Prostate gland (tissue), 2 donors: ENCODE results near the gene TTLL6. TPM values are rescaled to one million over a fixed set of nuclear protein-coding genes. Genes with fewer than 3 reads are reported as not detected.

ENCODE experiments used
- DNase-seq: peaks from one replicate; pipeline ENCODE4 v3.0.0-alpha.2; 2019; ENCODE audit warnings: low spot score
- H3K27ac ChIP-seq, 2 donors: fragments of 200-600 bp; sonication (generic); 2 replicates each; pipeline ENCODE4 v1.5.1; 2017 to 2019
- H3K27me3 ChIP-seq: fragments of 200-600 bp; sonication (generic); replicated peaks from 2 replicates; pipeline ENCODE4 v1.5.1; 2019; ENCODE audit not compliant: insufficient read depth
- H3K36me3 ChIP-seq, 2 donors: fragments of 200-600 bp; sonication (generic); 1 replicate in 1 of 2; 2 replicates in 1 of 2; pipeline versions ENCODE4 v1.5.1 to v1.8.1; 2017 to 2019
- H3K4me1 ChIP-seq: fragments of 200-600 bp; sonication (generic); replicated peaks from 2 replicates; pipeline ENCODE4 v1.5.1; 2019
- H3K4me3 ChIP-seq, 2 donors: fragments of 200-600 bp; sonication (generic); 2 replicates each; pipeline ENCODE4 v1.5.1; 2017 to 2019
- H3K9me3 ChIP-seq: fragments of 200-600 bp; sonication (generic); 2 replicates; pipeline ENCODE4 v1.5.1; 2017
- POLR2A ChIP-seq: fragments of 450-650 bp; IDR thresholded peaks from one replicate; pipeline ENCODE4 v1.6.1; 2016; ENCODE audit warnings: antibody characterized with exemption, mild to moderate bottlenecking
- POLR2AphosphoS5 ChIP-seq: sonication (generic); formaldehyde crosslinking; IDR thresholded peaks from one replicate; pipeline ENCODE4 v1.6.1; 2017; ENCODE audit warnings: antibody characterized with exemption
- WGBS: methylation state at CpG from one replicate; pipeline ENCODE4 v1.1.5; 2018; 5-methylcytosine and 5-hydroxymethylcytosine counted together
- intact Hi-C: fragments of 100-400 bp; cut with DNase I; formaldehyde crosslinking; loops from one replicate; pipeline ENCODE4 v1.14.2; 2022
- total RNA-seq, 2 donors: library from RNA; depleted of rRNA; stranded (reverse); fragments of >200 nt; gene quantifications; one replicate each; pipeline ENCODE4 v1.1.0, GENCODE V29; 2016
- TF ChIP-seq, protein P1 (sequence below), 4 experiments: fragments of 200-600 bp in 2 of 4; fragments of 450-650 bp in 2 of 4; sonication (generic) in 2 of 4; IDR thresholded peaks; 1 replicate in 3 of 4; 2 replicates in 1 of 4; pipeline ENCODE4 v1.5.1; 2016 to 2019; ENCODE audit warnings: antibody characterized with exemption in 4 of 4, mild to moderate bottlenecking in 2 of 4, moderate library complexity in 2 of 4

TTLL6 gene
- total RNA-seq, 2 donors from 2014 or later: 0.23 to 4.0 TPM

DNA sequence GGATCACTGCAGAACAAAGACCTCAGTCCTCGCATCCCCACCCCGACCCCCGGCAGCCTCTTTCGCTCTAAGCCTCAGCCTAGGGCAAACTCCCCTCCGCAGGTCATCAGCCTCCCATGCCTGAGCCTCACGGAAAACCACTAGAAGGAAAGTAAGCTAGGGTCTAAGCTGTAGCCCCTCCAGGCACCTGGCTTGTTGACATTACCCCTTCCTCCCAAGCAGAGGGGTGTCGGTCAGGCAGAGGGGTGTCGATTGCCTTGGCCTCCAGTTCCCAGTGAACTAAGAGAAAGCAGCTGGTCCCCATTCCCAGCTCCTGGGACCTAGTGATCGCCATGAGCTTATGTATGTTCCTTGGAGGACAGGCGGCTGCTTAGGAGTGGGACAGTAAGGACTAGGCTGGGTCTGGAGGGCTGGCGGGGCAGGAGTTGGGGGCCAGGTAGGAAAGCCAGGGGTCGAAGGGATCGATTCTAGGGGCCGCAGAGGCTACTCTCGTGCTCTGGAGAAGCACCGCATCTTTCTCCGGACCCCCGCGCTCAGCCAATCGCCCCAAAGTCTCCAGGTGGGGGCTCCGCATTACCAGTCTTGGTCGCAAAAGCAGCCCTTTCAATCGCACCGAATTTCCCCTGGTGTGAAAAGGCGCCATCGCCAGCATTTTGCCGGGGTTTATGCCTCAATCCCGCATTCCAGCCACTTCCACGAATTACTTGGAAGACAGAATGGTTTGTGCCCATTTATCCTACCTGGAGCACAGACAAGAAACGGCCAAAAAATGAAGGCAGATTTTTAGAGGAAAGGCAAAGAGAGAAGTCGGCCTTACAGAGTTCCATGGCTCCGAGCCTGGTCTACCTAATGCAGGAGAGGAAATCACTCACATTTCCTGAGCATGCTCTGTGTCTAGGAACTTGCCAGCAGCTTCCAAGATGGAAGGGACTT is 67.1 kb downstream of the TTLL6 start:
- H3K27me3 ChIP-seq: no peaks in the 10 kb centered on the region
- no peaks in the 10 kb centered on the region for H3K36me3 ChIP-seq
- no peak for DNase-seq
- H3K9me3 ChIP-seq: no peaks in the 10 kb centered on the region
- peak overlapping the region in 1 of 2 donors; percentile 97 for H3K27ac ChIP-seq
- no peak overlapping the region for H3K4me3 ChIP-seq
- H3K4me1 ChIP-seq: peaks cover 24% of the 10 kb centered on the region
- TF ChIP-seq, protein P1, sequence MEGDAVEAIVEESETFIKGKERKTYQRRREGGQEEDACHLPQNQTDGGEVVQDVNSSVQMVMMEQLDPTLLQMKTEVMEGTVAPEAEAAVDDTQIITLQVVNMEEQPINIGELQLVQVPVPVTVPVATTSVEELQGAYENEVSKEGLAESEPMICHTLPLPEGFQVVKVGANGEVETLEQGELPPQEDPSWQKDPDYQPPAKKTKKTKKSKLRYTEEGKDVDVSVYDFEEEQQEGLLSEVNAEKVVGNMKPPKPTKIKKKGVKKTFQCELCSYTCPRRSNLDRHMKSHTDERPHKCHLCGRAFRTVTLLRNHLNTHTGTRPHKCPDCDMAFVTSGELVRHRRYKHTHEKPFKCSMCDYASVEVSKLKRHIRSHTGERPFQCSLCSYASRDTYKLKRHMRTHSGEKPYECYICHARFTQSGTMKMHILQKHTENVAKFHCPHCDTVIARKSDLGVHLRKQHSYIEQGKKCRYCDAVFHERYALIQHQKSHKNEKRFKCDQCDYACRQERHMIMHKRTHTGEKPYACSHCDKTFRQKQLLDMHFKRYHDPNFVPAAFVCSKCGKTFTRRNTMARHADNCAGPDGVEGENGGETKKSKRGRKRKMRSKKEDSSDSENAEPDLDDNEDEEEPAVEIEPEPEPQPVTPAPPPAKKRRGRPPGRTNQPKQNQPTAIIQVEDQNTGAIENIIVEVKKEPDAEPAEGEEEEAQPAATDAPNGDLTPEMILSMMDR (IDR thresholded peaks at IDR 0.05): no peak
- TF ChIP-seq POLR2A: no peak
- TF ChIP-seq POLR2AphosphoS5: no peak
- WGBS: 39% methylated on average over 32 of the region's 32 CpGs
- intact Hi-C loops: no loop called here

DNA sequence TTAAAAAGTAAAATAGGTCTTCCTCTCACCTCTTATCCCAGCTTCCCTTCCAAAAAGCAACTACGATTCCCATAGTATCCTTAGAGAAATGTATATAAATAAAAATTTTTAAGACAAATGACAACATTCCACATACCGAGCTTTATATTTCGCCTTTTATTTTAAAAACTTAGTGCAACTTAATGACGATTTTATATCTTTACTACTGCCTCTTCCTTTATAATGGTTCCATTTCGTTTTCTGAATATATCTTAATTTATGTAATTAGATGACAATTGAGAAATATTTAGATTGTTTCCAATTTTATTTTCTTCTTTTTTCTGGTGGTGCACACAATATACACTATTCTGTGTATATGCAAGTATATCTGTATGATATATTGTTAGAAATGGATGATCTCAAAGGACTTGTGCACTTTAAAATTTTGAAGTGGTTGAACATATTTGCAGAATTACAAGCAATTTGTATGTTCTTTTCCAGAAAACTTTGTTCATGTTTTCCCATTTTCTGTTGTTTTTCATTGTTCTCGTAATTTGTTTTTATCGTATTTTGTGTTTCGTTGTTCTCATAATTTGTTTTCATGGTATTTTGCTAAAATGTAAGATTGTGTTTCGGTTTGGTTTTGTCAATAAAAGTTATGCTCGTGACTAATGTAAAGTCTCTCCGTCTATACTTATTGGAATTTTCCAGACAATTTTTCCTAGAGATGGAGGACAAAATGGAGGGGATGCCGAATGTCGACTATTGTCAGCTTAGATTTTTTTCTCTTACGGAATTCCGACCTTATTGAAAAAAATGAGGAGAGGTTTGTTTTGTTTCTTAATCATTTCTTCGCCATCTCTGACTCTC is 68.1 kb downstream of the TTLL6 start:
- TF ChIP-seq POLR2AphosphoS5 (no peak), POLR2A (no peak)
- TF ChIP-seq, protein P1 (IDR thresholded peaks at IDR 0.05): no peak
- Histone ChIP-seq H3K4me3 (peak overlapping the region in 1 of 2 donors; percentile 30), H3K27ac (peak overlapping the region; percentile 87 to 97), H3K36me3 (no peaks in the 10 kb centered on the region), H3K9me3 (no peaks in the 10 kb centered on the region), H3K27me3 (no peaks in the 10 kb centered on the region), H3K4me1 (peaks cover 20% of the 10 kb centered on the region)
- no peak for DNase-seq
- intact Hi-C loops: no loop called here
- 31% methylated on average over 16 of the region's 16 CpGs for WGBS

DNA sequence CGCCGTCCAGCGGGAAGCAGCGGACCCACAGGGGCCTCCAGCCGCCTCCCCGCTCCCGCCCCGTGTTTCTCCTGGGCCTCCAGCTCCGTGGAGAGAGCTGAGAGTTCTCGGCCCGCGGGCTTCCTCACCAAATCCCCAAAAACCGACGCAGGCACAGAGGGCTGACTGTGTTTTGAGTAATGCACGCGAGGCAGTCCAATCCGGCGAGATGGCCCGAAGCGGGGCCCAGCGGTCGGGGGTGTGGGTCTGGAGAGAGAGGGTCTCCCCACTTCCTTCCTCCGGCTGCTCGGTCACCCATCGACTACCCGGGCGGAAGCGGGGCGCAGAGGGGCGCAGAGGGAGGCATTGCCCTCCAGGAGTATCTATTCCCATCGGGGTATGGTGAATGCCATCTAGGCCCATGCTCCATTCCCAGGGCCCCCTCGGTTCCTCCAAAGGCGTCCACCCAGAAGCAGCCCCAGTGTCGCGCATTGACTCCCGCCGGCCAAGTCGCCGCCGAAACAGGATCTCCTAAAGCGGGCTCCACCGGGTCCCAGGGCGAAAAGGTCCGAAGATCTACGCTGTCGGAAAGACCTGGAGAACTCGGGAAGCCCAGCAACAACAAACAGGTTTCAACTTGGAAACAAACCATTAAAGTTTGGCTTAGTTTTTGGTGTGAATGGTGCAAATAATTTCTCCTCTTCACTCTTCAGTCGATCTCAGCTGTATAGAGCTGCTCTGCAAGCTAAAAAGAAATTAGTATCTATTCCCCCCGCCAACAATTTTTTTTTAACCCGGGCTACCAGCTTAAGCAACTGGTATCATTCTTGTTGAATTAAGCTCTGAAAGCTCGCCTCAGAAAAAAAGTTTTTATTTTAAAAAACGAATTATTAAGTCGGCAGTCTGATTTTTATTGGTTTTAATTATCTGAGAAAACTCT is 69.3 kb downstream of the TTLL6 start:
- H3K27ac ChIP-seq: peak overlapping the region; percentile 87 to 97
- TF ChIP-seq POLR2AphosphoS5: no peak
- TF ChIP-seq, protein P1 (IDR thresholded peaks at IDR 0.05): no peak
- no peak for TF ChIP-seq POLR2A

DNA sequence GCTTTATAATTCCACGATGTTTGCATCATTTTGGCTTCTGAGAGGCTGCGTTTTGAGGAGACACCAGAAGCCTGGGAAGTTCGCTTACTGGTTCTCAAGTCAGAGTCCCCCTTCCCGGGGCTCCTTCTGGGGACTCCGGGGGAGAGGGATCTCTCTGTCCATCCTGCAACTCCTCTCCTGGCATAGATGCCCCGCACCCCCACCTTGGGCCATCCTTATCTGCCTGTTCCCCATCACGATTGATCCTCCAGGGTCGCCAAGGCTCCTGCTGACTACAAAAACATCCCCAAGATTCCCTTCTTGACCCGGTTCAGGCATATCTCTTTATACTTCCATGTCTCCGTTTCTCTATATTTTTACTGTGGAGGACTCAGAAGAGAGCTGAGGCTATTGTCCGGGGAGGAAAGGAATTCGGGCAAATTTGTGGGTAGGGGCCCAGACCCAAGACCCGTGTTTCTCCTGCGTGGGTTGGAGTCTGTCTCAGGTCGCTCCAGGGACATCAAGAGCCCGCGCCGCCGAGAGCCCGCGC is 70.0 kb downstream of the TTLL6 start:
- intact Hi-C loops: no loop called here
- no peaks in the 10 kb centered on the region for H3K36me3 ChIP-seq
- WGBS: 4% methylated on average over 17 of the region's 21 CpGs
- H3K4me1 ChIP-seq: peaks cover 12% of the 10 kb centered on the region
- H3K9me3 ChIP-seq: no peaks in the 10 kb centered on the region
- H3K27me3 ChIP-seq: no peaks in the 10 kb centered on the region
- TF ChIP-seq, protein P1 (IDR thresholded peaks at IDR 0.05): no peak
- TF ChIP-seq POLR2AphosphoS5 (no peak), POLR2A (no peak)
- DNase-seq: no peak
- peak overlapping the region; percentile 87 to 97 for H3K27ac ChIP-seq
- H3K4me3 ChIP-seq: peak overlapping the region; percentile 5 to 30

More for the DNA sequence above, 69.3 kb downstream of the TTLL6 start:
- Histone ChIP-seq H3K4me1 (peaks cover 17% of the 10 kb centered on the region), H3K4me3 (peak overlapping the region; percentile 5 to 30), H3K27me3 (no peaks in the 10 kb centered on the region), H3K36me3 (no peaks in the 10 kb centered on the region), H3K9me3 (no peaks in the 10 kb centered on the region)
- 4% methylated on average over 39 of the region's 53 CpGs for WGBS
- intact Hi-C loops: no loop called here
- DNase-seq: peak; percentile 46
